C4-2B (cell line): ENCODE data around the gene TLL2.
A peak's percentile ranks its signal among the peaks of the same experiment; 100 is the strongest.

Experiments
- H3K27ac ChIP-seq: fragments of 450-650 bp; 2 replicates; pipeline ENCODE4 v1.5.1; 2017
- ZFX ChIP-seq: fragments of 450-650 bp; IDR thresholded peaks from 2 replicates; pipeline ENCODE4 v1.6.1; 2017
- TF ChIP-seq, protein P1 (sequence below): fragments of 450-650 bp; conservative IDR thresholded peaks from 2 replicates; pipeline ENCODE4 v1.5.1; 2017; ENCODE audit warnings: mild to moderate bottlenecking

TLL2 gene

DNA sequence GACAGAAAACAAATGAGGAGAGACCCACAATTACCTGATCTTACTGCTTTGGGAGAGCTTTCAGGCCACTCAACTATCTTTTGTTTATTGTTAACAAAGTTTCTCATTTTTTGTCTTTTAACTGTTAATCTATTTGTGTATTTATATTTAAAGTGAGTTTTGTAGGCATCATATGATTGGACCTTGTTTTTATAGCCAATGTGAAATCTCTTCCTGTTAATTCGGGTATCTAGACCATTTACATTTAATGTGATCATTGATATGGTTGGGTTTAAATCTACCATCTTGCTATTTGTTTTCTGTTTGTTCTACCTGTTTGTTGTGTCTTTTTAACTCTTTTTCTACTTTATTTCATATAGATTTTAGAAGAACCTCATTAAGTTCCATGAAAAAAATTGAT lies 167.4 kb downstream of the TLL2 start:
- no peak for TF ChIP-seq ZFX
- TF ChIP-seq, protein P1, sequence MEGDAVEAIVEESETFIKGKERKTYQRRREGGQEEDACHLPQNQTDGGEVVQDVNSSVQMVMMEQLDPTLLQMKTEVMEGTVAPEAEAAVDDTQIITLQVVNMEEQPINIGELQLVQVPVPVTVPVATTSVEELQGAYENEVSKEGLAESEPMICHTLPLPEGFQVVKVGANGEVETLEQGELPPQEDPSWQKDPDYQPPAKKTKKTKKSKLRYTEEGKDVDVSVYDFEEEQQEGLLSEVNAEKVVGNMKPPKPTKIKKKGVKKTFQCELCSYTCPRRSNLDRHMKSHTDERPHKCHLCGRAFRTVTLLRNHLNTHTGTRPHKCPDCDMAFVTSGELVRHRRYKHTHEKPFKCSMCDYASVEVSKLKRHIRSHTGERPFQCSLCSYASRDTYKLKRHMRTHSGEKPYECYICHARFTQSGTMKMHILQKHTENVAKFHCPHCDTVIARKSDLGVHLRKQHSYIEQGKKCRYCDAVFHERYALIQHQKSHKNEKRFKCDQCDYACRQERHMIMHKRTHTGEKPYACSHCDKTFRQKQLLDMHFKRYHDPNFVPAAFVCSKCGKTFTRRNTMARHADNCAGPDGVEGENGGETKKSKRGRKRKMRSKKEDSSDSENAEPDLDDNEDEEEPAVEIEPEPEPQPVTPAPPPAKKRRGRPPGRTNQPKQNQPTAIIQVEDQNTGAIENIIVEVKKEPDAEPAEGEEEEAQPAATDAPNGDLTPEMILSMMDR = no peak
- H3K27ac ChIP-seq = no peak overlapping the region

- no peak overlapping the region for H3K27ac ChIP-seq
- TF ChIP-seq, protein P1 = no peak
- TF ChIP-seq ZFX = no peak
These were observed 168.5 kb downstream of the TLL2 start for GRCh38 chr10:96345222-96345621.

- H3K27ac ChIP-seq = no peak overlapping the region
- TF ChIP-seq ZFX = no peak
- TF ChIP-seq, protein P1 = no peak
These were observed 169.5 kb downstream of the TLL2 start for GRCh38 chr10:96344178-96344577.

- no peak overlapping the region for H3K27ac ChIP-seq
- TF ChIP-seq, protein P1 = no peak
- no peak for TF ChIP-seq ZFX
These were observed 171.3 kb downstream of the TLL2 start for GRCh38 chr10:96342402-96342801.

DNA sequence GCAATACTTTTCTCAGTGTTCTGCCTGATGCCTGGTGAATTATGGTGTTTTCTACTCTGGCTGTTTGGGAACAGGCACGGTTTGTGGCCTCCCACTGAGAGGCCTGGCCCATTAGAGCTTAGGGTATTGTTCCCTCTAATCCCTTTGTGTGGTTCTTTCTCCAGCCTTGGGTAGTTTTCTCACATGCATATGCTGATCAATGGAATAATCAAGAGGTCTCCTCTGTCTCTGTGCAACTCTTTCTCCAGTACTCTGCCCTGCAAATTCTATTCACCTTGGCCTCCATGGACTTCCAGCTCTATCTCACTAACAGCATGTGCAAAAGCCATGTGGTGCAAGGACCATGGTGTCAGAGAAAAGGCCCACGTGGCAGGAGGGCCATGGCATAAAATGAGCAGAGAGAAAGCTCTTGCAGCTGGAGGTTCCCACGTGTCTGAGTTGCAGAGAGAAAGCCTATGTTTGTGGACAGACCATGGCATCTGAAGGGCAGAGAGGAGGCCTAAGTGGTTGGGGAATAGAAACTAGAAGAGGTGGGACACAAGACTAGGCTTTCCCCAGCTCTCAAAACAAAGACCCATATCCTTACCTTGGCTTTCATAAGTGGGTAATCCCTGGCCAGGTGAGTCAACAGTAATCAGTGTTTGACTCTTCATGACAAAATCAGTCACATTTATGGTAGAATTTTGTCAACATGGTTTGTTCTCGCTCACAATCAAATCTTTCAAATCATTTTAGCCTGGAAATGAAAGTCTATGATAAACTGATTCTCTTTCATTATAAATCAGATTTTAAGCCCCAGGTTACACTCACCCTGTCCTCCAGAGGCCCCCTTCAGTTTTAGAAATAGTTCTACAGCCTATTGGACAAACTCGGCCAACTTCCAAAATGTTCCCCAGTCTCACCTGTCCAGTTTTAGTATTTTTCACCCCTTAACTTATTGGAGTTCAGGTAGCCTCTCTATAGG lies 172.2 kb downstream of the TLL2 start:
- TF ChIP-seq, protein P1 = no peak
- no peak for TF ChIP-seq ZFX
- H3K27ac ChIP-seq = no peak overlapping the region

DNA sequence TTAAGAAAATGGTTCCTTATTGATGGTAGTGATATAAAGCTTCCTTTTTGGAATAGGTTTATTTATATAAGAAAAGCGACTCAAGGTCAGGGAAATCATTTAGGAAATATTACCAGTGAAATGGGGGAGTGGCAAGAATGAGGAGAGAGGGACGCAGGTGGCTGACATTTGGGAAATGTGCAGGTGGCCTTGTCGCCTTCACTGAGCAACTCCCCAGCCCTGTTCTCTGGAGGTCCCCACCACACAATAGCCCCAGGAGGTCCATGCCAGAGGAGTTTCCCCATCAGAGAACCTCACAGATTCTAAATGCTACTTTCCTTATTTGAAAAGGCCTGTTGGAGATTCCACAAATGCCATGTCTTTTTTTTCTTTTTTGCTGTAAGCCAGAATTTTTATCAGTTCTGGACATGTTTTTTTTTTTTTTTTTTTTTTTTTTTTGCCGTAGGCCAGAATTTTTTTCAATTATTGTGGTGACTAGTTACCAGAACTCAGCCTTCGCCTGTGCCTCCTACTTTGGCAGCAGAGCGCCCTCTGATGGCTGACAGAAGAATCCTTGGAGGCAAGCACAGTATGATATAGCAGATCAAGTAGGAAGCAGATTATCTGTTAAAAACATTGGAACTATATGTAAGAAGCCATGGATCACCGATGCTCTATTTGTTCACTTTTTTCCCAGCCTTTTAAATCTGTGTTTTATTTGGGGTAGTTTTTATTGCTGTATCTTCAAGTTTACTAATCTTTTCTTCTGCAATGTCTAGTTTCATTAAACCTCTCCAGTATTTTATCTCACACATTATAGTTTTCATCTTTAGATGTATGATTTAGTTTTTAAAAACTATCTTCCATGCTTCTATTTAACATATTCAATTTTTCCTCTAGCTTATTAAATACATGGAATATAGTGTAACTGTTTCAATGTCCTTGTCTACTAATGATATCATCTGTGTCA lies 173.5 kb downstream of the TLL2 start:
- TF ChIP-seq ZFX = no peak
- TF ChIP-seq, protein P1 = peak; percentile 91
- no peak overlapping the region for H3K27ac ChIP-seq
